GM21786 (cell line): ENCODE data around the gene SFXN5.

Experiments
- ATAC-seq: cut with Tn5 transposase; IDR thresholded peaks from one replicate; pipeline ENCODE4 v1.9.1; 2021; ENCODE audit not compliant: unreplicated experiment

SFXN5 gene

GRCh38 chr2:72945450-72946019, 126.0 kb downstream of the SFXN5 start:
- no peak for ATAC-seq

GRCh38 chr2:72944804-72945449, 126.6 kb downstream of the SFXN5 start:
- ATAC-seq, result no peak

- no peak for ATAC-seq
These were observed 127.7 kb downstream of the SFXN5 start for GRCh38 chr2:72943540-72944395.

GRCh38 chr2:72942881-72943418, 128.6 kb downstream of the SFXN5 start:
- no peak for ATAC-seq

GRCh38 chr2:72942293-72942692, 129.2 kb downstream of the SFXN5 start:
- no peak for ATAC-seq

DNA sequence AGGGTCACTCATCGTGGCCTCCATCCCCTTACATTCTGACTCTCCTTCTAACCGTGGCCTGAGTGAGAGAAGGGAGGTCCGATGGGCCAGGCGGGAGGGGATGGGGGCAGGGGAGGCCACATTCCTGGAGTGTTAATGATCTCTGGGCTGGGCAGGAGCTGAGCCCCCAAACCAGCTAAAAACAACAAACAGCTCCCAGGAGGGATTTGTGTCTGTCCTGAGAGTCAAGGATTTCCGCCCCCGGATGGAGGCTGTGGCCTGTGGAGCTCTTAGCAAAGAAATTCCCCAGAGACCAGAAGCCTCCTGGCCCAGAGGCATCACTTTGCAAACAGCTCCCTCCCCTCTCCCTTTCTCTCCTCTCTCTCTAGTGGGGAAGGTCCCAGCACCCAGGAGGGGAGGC, 130.7 kb downstream of the SFXN5 start:
- no peak for ATAC-seq

DNA sequence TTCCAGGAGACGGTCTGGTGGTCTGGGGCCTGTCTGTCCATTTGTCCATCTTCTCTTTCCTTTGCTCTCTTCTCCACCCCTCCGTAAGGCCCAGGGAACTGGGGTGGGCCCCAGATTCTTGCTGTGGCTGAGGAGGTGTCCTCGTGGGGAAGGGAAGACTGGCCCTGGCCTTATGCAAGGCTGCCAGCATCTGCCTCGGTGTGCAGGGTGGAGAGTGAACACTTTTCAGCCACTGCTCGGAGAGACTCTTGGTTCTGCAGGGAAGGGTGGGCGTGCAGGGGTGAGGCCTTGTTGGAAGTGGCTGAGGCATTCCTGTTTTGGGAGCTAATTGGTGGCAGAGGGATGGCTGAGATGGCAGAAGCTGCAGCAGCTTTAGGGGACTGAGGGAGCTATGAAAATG, 131.2 kb downstream of the SFXN5 start:
- no peak for ATAC-seq

- no peak for ATAC-seq
These were observed 133.1 kb downstream of the SFXN5 start for GRCh38 chr2:72938455-72938854.

GRCh38 chr2:72937356-72937669, 134.2 kb downstream of the SFXN5 start:
- ATAC-seq, result no peak

- ATAC-seq, result no peak
These were observed 134.7 kb downstream of the SFXN5 start for GRCh38 chr2:72936660-72937355.

GRCh38 chr2:72935611-72935957, 135.9 kb downstream of the SFXN5 start:
- no peak for ATAC-seq

DNA sequence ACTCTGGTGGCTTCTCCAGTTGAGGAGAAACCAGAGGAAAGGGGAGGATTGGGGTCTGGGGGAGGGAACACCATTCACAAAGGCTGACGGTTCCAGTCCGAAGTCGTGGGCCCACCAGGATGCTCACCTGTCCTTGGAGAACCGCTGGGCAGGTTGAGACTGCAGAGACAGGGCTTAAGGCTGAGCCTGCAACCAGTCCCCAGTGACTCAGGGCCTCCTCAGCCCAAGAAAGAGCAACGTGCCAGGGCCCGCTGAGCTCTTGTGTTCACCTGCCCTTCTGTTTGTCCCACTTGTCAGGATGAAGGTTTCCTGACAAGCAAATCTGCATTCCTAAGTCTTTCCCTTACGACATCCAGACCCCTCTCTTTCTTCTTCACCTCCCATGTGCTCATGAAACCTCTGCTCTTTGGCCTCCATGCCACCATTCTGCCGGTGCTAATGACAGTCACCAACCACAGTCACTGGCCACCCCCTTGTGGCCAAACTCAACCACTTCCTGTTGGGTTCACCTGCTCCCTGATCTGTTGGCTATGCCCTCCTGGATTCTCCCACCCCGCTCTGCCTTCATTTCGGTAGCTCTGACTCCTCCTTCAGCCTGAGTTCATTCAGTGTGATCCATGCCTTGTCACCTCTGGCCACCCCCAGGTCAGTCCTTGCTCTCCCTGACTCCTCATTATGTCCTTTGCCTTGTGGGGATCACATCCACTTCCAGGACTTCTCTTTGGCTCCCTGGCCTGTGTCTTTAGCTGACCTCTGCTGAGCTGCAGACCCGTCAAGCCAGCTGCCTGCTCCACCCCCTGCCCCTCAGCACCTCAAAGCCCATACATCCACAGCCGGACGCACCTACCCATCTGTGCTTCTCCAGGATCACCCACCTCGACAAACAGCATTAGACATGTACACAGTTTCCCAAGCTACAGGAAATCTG, 136.6 kb downstream of the SFXN5 start:
- ATAC-seq, result peak; percentile 49

DNA sequence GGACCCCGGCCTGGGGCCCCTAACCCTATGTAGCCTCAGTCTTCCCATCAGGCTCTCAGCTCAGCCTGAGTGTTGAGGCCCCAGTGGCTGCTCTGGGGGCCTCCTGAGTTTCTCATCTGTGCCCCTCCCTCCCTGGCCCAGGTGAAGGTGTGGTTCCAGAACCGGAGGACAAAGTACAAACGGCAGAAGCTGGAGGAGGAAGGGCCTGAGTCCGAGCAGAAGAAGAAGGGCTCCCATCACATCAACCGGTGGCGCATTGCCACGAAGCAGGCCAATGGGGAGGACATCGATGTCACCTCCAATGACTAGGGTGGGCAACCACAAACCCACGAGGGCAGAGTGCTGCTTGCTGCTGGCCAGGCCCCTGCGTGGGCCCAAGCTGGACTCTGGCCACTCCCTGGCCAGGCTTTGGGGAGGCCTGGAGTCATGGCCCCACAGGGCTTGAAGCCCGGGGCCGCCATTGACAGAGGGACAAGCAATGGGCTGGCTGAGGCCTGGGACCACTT, 137.8 kb downstream of the SFXN5 start:
- no peak for ATAC-seq

DNA sequence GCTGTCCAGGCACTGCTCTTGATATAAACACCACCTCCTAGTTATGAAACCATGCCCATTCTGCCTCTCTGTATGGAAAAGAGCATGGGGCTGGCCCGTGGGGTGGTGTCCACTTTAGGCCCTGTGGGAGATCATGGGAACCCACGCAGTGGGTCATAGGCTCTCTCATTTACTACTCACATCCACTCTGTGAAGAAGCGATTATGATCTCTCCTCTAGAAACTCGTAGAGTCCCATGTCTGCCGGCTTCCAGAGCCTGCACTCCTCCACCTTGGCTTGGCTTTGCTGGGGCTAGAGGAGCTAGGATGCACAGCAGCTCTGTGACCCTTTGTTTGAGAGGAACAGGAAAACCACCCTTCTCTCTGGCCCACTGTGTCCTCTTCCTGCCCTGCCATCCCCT, 138.3 kb downstream of the SFXN5 start:
- no peak for ATAC-seq

GRCh38 chr2:72932805-72933204, 138.7 kb downstream of the SFXN5 start:
- no peak for ATAC-seq

DNA sequence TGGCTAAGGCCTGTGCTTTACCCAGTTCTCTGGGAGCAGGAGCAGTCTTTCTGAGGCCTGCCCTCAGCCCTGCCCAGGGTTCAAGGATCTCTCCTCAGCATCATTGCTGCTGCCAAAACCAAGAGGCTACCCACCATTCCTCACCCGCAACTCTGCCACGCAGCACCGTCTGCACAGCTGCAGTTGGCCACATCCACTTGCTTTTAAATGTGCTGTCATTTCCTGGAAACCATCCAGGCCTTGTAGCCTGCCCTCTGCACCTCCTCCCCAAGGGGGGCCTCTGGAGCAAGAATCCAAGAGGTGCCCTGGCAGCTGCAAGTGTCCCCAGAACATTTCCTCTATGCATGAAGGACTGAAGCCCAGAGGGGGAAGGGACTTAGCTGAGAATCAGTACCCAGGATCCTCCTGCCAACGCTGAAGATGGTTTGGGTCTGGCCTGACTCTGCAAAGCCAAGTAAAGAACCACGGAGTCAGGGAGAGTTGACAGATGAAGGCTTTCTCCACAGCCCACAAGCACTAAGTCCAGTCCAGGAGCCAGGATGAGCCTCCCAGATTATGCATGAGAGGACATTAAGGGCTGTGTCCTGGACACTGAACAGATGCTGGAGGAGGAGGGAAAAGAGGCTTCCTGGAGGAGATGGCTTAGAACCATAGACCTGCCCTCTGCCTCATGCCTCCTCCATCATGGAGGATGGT, 139.3 kb downstream of the SFXN5 start:
- ATAC-seq, result no peak

GRCh38 chr2:72931280-72931910, 140.1 kb downstream of the SFXN5 start:
- no peak for ATAC-seq

DNA sequence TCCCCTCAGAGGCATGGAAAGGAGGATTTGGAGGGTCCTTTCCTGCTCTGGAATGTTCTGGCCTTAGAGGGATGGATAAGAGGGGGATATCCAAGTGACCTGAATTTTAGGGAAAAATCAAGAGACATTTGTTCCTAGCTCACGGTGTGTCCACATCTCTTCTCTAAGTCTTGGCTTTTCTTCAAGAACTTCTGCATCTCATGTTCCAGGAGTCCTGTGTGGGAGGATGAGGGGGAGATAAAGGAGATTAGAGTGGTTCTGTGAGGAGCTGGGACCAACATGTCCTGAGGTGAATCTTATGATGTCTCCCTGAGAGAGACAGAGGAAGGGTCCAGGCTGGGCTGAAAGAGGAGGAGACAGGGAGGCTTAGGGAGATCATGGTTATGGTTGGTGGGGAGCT, 142.5 kb downstream of the SFXN5 start:
- no peak for ATAC-seq
